Inflammatory macrophage treated with lipopolysaccharide for 1 hour (primary cell): Measurements from ENCODE around the gene CDKL4.
"Not testable (repeated sequence)": the region's sequence is repeated elsewhere in the genome, so short reads cannot be mapped to it uniquely, and the experiment has no call there.

Experiments used
- DNase-seq, 2 donors: peaks; one replicate each; pipeline ENCODE4 v3.0.0-alpha.2; 2020 to 2022

CDKL4 gene

GRCh38 chr2:39228413-39229209 is 15.2 kb downstream of the CDKL4 start:
- DNase-seq = peak in 1 of 2 donors; percentile 7

- DNase-seq = peak; percentile 44 to 74
Measured at GRCh38 chr2:39227628-39228412, 15.9 kb downstream of the CDKL4 start.

GRCh38 chr2:39225567-39225966 is 18.2 kb downstream of the CDKL4 start:
- no peak for DNase-seq

- no peak for DNase-seq
Measured at GRCh38 chr2:39223909-39224308, 19.9 kb downstream of the CDKL4 start.

GRCh38 chr2:39221459-39221858 is 22.3 kb downstream of the CDKL4 start:
- no peak for DNase-seq

GRCh38 chr2:39220136-39220535 is 23.6 kb downstream of the CDKL4 start:
- DNase-seq = no peak

- DNase-seq = no peak
Measured at GRCh38 chr2:39218391-39218790, 25.4 kb downstream of the CDKL4 start.

- no peak for DNase-seq
Measured at GRCh38 chr2:39217192-39217550, 26.6 kb downstream of the CDKL4 start.

GRCh38 chr2:39216346-39217191 is 27.2 kb downstream of the CDKL4 start:
- no peak for DNase-seq

- DNase-seq = no peak
Measured at GRCh38 chr2:39215545-39215944, 28.2 kb downstream of the CDKL4 start.

- no peak for DNase-seq
Measured at GRCh38 chr2:39213015-39213414, 30.8 kb downstream of the CDKL4 start.

GRCh38 chr2:39210846-39211245 is 32.9 kb downstream of the CDKL4 start:
- no peak for DNase-seq

GRCh38 chr2:39203382-39203781 is 40.4 kb downstream of the CDKL4 start:
- no peak for DNase-seq

- no peak for DNase-seq
Measured at GRCh38 chr2:39202639-39203369, 41.0 kb downstream of the CDKL4 start.

- not testable (repeated sequence) for DNase-seq
Measured at GRCh38 chr2:39197003-39197402, 46.8 kb downstream of the CDKL4 start.

GRCh38 chr2:39194686-39195085 is 49.1 kb downstream of the CDKL4 start:
- DNase-seq = no peak

GRCh38 chr2:39188960-39189494 is 54.7 kb downstream of the CDKL4 start:
- DNase-seq = no peak

- DNase-seq = no peak
Measured at GRCh38 chr2:39183673-39184072, 60.1 kb downstream of the CDKL4 start.

GRCh38 chr2:39181297-39181696 is 62.5 kb downstream of the CDKL4 start:
- DNase-seq = no peak

GRCh38 chr2:39179974-39180960 is 63.5 kb downstream of the CDKL4 start:
- DNase-seq = no peak

GRCh38 chr2:39178756-39179155 is 65.0 kb downstream of the CDKL4 start:
- DNase-seq = no peak
